GM12891 (cell line): ENCODE data around the gene MYO9B.

ENCODE experiments used
- DNase-seq: peaks from one replicate; pipeline ENCODE4 v3.0.0; 2011; ENCODE audit warnings: low spot score; ENCODE audit not compliant: insufficient read length
- FAIRE-seq: peaks from 2 replicates; lab custom pipeline; 2011; peaks lifted over from hg19 to GRCh38; lab: Jason Lieb, UNC
- PAX5 ChIP-seq: IDR thresholded peaks from 2 replicates; pipeline ENCODE4 v1.6.1; 2011; ENCODE audit warnings: low read length, moderate library complexity, mild to moderate bottlenecking; ENCODE audit not compliant: insufficient read depth, severe bottlenecking
- POLR2A ChIP-seq: IDR thresholded peaks from 2 replicates; pipeline ENCODE4 v1.6.1; 2011; ENCODE audit warnings: low read depth, low read length, control low read depth
- POLR2AphosphoS5 ChIP-seq: IDR thresholded peaks from 2 replicates; pipeline ENCODE4 v1.6.1; 2011; ENCODE audit warnings: low read depth, low read length, control low read depth
- POU2F2 ChIP-seq: IDR thresholded peaks from 2 replicates; pipeline ENCODE4 v1.6.1; 2011; ENCODE audit warnings: low read depth, mild to moderate bottlenecking, control low read depth, low read length, moderate library complexity
- SPI1 ChIP-seq: IDR thresholded peaks from 2 replicates; pipeline ENCODE4 v1.6.1; 2011; ENCODE audit warnings: low read depth, low read length, control low read depth
- TAF1 ChIP-seq: IDR thresholded peaks from 2 replicates; pipeline ENCODE4 v1.6.1; 2011; ENCODE audit warnings: low read depth, low read length, control low read depth

MYO9B gene

GRCh38 chr19:17234911-17235299 is 159.3 kb downstream of the MYO9B start:
- FAIRE-seq (peak; percentile 61), DNase-seq (peak; percentile 73)
- TF ChIP-seq TAF1: no peak

- TF ChIP-seq POLR2A (no peak), SPI1 (no peak), TAF1 (no peak), POU2F2 (no peak), PAX5 (no peak), POLR2AphosphoS5 (no peak)
- peak; percentile 98 for FAIRE-seq
- peak; percentile 73 for DNase-seq
Measured at GRCh38 chr19:17235300-17235970, 159.9 kb downstream of the MYO9B start.

- TF ChIP-seq POLR2A (no peak), POU2F2 (no peak)
- no peak for DNase-seq
- no peak for FAIRE-seq
Measured at GRCh38 chr19:17235971-17236777, 160.6 kb downstream of the MYO9B start.

GRCh38 chr19:17236811-17237543 is 161.4 kb downstream of the MYO9B start:
- FAIRE-seq (no peak), DNase-seq (no peak)
- no peak for TF ChIP-seq PAX5
- TF ChIP-seq TAF1: no peak
- TF ChIP-seq POU2F2: no peak

GRCh38 chr19:17237747-17238706 is 162.4 kb downstream of the MYO9B start:
- DNase-seq (no peak), FAIRE-seq (no peak)
- TF ChIP-seq TAF1: no peak
- no peak for TF ChIP-seq POU2F2
- no peak for TF ChIP-seq SPI1
- no peak for TF ChIP-seq POLR2A
- no peak for TF ChIP-seq PAX5
- no peak for TF ChIP-seq POLR2AphosphoS5

GRCh38 chr19:17240062-17240752 is 164.6 kb downstream of the MYO9B start:
- DNase-seq (no peak), FAIRE-seq (no peak)
- no peak for TF ChIP-seq POLR2AphosphoS5
- no peak for TF ChIP-seq POU2F2
- TF ChIP-seq SPI1: no peak
- no peak for TF ChIP-seq POLR2A
- no peak for TF ChIP-seq TAF1

- no peak for FAIRE-seq
- no peak for DNase-seq
- TF ChIP-seq PAX5: no peak
- no peak for TF ChIP-seq POU2F2
- TF ChIP-seq POLR2A: no peak
- no peak for TF ChIP-seq TAF1
- TF ChIP-seq POLR2AphosphoS5: no peak
- no peak for TF ChIP-seq SPI1
Measured at GRCh38 chr19:17240826-17241399, 165.3 kb downstream of the MYO9B start.

- DNase-seq (no peak), FAIRE-seq (no peak)
- TF ChIP-seq POU2F2 (no peak), PAX5 (peak; percentile 42)
Measured at GRCh38 chr19:17242431-17243208, 167.0 kb downstream of the MYO9B start.
